AG09309 (cell line): ENCODE results near the gene CPSF2.

ENCODE experiments used
- DNase-seq: peaks from one replicate; pipeline ENCODE4 v3.0.0-alpha.2; 2010; ENCODE audit warnings: low read depth
- H3K4me3 ChIP-seq: 2 replicates; pipeline ENCODE4 v1.5.1; 2011; ENCODE audit warnings: mild to moderate bottlenecking, low read depth, low read length, moderate library complexity; ENCODE audit not compliant: control insufficient read depth
- CTCF ChIP-seq: IDR thresholded peaks from 2 replicates; pipeline ENCODE4 v1.5.1; 2011; ENCODE audit warnings: mild to moderate bottlenecking, low read depth, low read length, inconsistent platforms; ENCODE audit not compliant: insufficient read depth, control insufficient read depth; ENCODE audit errors: missing control alignments

Gene CPSF2

GRCh38 chr14:92153581-92153980 is 31.8 kb downstream of the CPSF2 start:
- H3K4me3 ChIP-seq = no peak overlapping the region
- no peak for TF ChIP-seq CTCF
- no peak for DNase-seq

DNA sequence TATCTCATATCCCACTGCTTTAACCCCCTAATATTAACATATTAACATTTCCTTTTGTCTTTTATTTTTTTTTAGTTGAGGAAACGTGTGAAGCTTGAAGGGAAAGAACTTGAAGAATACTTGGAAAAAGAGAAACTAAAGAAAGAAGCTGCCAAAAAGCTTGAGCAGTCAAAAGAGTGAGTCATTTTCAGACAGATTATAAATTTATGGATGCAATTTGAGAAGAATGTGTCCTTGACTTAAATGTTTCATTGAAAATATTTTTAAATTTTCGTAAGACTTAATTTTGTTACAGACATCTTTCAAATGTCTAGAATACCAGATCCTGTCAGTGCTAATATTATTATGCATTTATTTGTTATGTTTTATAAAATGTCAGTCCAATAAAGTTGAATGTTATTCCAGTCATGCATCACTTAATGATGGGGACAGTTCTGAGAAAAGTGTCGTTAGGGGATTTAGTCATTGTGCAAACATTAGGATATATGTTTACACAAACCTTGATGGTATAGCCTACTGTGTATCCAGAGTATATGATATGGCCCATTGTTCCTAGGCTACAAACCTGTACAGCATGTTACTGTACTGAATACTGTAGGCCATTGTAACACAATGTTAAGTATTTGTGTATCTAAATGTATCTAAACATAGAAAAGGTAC is 32.6 kb downstream of the CPSF2 start:
- H3K4me3 ChIP-seq = no peak overlapping the region
- TF ChIP-seq CTCF = no peak
- no peak for DNase-seq

DNA sequence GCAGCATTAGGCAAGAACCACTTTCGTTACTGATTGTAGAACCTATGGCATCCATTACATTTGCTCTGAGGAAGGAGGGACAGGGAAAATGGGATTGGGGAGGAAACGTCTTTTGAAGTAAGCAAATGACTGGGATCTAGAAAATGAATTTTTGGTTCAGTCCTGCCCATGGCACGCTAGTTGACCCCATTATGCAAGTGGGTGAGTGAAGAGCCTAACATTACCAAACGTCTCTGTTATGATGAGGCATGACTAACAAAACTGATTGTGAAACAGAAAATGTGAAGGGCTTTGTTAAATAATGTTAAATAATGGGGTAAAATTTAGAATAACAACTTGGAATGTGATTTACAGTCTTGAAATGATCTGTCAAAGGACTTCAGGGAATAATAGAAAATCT is 38.9 kb downstream of the CPSF2 start:
- no peak overlapping the region for H3K4me3 ChIP-seq
- TF ChIP-seq CTCF = no peak
- DNase-seq = peak; percentile 81

DNA sequence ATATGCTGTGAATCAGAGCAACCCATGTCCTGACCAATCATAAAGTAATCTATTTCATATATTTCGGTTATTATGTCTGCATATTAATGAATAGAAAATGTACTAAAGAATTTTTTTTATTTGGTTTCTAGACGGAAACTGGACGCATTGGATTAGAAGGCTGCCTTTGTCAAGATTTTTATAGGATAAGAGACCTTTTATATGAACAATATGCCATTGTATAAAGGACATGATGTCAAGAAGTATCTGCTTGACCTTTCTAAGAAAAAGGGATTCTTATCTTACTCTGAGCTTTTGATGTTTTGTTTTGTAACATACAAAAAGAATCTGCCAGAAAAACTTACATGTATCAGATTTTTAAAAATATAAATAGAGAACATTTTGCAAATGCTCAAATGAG is 39.8 kb downstream of the CPSF2 start:
- DNase-seq = no peak
- H3K4me3 ChIP-seq = no peak overlapping the region
- TF ChIP-seq CTCF = no peak

GRCh38 chr14:92164958-92165357 is 43.2 kb downstream of the CPSF2 start:
- H3K4me3 ChIP-seq = no peak overlapping the region
- TF ChIP-seq CTCF = no peak
- DNase-seq = no peak

GRCh38 chr14:92173668-92174067 is 51.9 kb downstream of the CPSF2 start:
- no peak for TF ChIP-seq CTCF
- DNase-seq = no peak
- H3K4me3 ChIP-seq = no peak overlapping the region

- TF ChIP-seq CTCF = no peak
- H3K4me3 ChIP-seq = no peak overlapping the region
- DNase-seq = no peak
These were observed 54.0 kb downstream of the CPSF2 start for GRCh38 chr14:92175811-92176210.
